Upper lobe of left lung (tissue), 6 donors: ENCODE data around the gene ATOH8. TPM values are rescaled to one million over a fixed set of nuclear protein-coding genes. Genes with fewer than 3 reads are reported as not detected.

Experiments
- ATAC-seq, 2 donors: fragments of 200-7000 bp; cut with Tn5 transposase; one replicate each; pipeline ENCODE4 v1.9.1; 2022; ENCODE audit warnings: mild to moderate bottlenecking in 2 of 2, moderate library complexity in 2 of 2; ENCODE audit not compliant: low FRiP score in 2 of 2
- DNase-seq, 2 donors: peaks; one replicate each; pipeline ENCODE4 v3.0.0-alpha.2; 2019 to 2020
- H3K27ac ChIP-seq, 4 donors: fragments of 200-600 bp; sonication (generic); one replicate each; pipeline ENCODE4 v1.5.1; 2016 to 2019
- H3K27me3 ChIP-seq, 4 donors: fragments of 200-600 bp; sonication (generic); one replicate each; pipeline ENCODE4 v1.5.1; 2017 to 2019
- H3K36me3 ChIP-seq, 4 donors: fragments of 200-600 bp; sonication (generic); one replicate each; pipeline ENCODE4 v1.5.1; 2016 to 2019
- H3K4me1 ChIP-seq, 4 donors: fragments of 200-600 bp; sonication (generic); one replicate each; pipeline ENCODE4 v1.5.1; 2018 to 2019
- H3K4me3 ChIP-seq, 4 donors: fragments of 200-600 bp; sonication (generic); one replicate each; pipeline ENCODE4 v1.5.1; 2017 to 2019; ENCODE audit warnings: mild to moderate bottlenecking in 2 of 4, moderate library complexity in 1 of 4
- H3K9me3 ChIP-seq, 4 donors: fragments of 200-600 bp; sonication (generic); one replicate each; pipeline ENCODE4 v1.5.1; 2018 to 2019
- CTCF ChIP-seq, 6 experiments: fragments of 450-650 bp in 4 of 6; fragments of 200-600 bp in 2 of 6; sonication (generic) in 2 of 6; IDR thresholded peaks; one replicate each; pipeline ENCODE4 v1.5.1; 2016 to 2019; ENCODE audit warnings: antibody characterized with exemption in 6 of 6
- EP300 ChIP-seq, 4 donors: sonication (generic); formaldehyde crosslinking; IDR thresholded peaks; one replicate each; pipeline ENCODE4 v1.5.1; 2017; ENCODE audit warnings: antibody characterized with exemption in 4 of 4, control low read depth in 2 of 4
- POLR2A ChIP-seq, 4 donors: fragments of 450-650 bp; IDR thresholded peaks; one replicate each; pipeline ENCODE4 v1.5.1; 2016 to 2017; ENCODE audit warnings: antibody characterized with exemption in 4 of 4, mild to moderate bottlenecking in 2 of 4
- POLR2AphosphoS5 ChIP-seq, 2 donors: sonication (generic); formaldehyde crosslinking; IDR thresholded peaks; one replicate each; pipeline ENCODE4 v1.5.1; 2017; ENCODE audit warnings: antibody characterized with exemption in 2 of 2
- WGBS, 2 donors: methylation state at CpG; one replicate each; pipeline ENCODE4 v1.1.5; 2017 to 2018; 5-methylcytosine and 5-hydroxymethylcytosine counted together
- total RNA-seq, 6 donors: library from RNA; depleted of rRNA in 4 of 6; stranded (reverse); fragments of >200 nt in 4 of 6; gene quantifications; one replicate each; pipeline versions ENCODE4 v1.1.0 to v1.2.1, GENCODE V29; 2016 to 2021
- donor health status: DM: no; HTN: no; CAD: no; lungs with moderate emphysema.
- donor health status: DM: no; HTN: yes; CAD: no; lungs with severe emphysema.

ATOH8 gene
- total RNA-seq, 6 donors from 2014 or later = 60.2 to 121 (median 85.1) TPM

DNA sequence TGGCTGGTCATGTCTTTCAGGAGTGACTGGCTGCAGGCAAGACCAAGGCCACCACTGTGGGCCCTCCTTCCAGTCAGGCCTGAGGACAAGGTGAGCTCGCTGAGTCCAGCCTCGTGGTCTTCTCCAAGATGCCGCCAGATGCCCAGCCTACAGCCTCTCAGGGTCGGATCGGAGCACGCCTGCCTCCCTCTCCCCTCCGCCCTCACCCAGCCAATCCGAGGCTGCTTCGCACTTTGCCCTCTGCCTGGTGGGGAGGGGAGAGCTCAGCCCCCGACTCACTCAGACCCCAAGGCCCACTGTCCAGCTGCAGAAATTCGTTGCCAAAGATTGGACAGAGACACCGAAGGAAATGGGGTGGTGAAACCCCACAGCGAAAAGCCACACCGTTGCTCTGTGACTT is 33.1 kb downstream of the ATOH8 start:
- ATAC-seq (no peak), DNase-seq (no peak)
- H3K36me3 ChIP-seq = peaks cover 6 to 90% (median 36%) of the 10 kb centered on the region in 4 donors
- peak overlapping the region in 2 of 4 donors; percentile 24 to 51 for H3K27ac ChIP-seq
- H3K4me3 ChIP-seq = no peak overlapping the region
- 89 to 95% methylated on average over 9 to 14 of the region's 14 CpGs for WGBS, 2 donors
- no peak for TF ChIP-seq EP300 (IDR thresholded peaks at IDR 0.05)
- TF ChIP-seq CTCF (IDR thresholded peaks at IDR 0.05) = no peak
- no peak for TF ChIP-seq POLR2A (IDR thresholded peaks at IDR 0.05)
- no peak for TF ChIP-seq POLR2AphosphoS5 (IDR thresholded peaks at IDR 0.05)
- no peaks in the 10 kb centered on the region for H3K27me3 ChIP-seq
- peaks cover 16 to 44% (median 31%) of the 10 kb centered on the region in 4 donors for H3K4me1 ChIP-seq
- H3K9me3 ChIP-seq = no peaks in the 10 kb centered on the region

- Histone ChIP-seq H3K4me1 (peaks cover 16 to 45% (median 34%) of the 10 kb centered on the region in 4 donors), H3K27ac (peak overlapping the region in 3 of 4 donors; percentile 24 to 48 (median 44)), H3K36me3 (peaks cover 6 to 90% (median 36%) of the 10 kb centered on the region in 4 donors), H3K9me3 (no peaks in the 10 kb centered on the region), H3K27me3 (no peaks in the 10 kb centered on the region), H3K4me3 (no peak overlapping the region)
- DNase-seq (no peak), ATAC-seq (no peak)
- TF ChIP-seq CTCF (IDR thresholded peaks at IDR 0.05) (no peak), EP300 (IDR thresholded peaks at IDR 0.05) (no peak), POLR2A (IDR thresholded peaks at IDR 0.05) (no peak), POLR2AphosphoS5 (IDR thresholded peaks at IDR 0.05) (no peak)
- WGBS, 2 donors = 86 to 100% methylated on average over 4 to 8 of the region's 8 CpGs
Measured at GRCh38 chr2:85787282-85787980, 33.6 kb downstream of the ATOH8 start.

DNA sequence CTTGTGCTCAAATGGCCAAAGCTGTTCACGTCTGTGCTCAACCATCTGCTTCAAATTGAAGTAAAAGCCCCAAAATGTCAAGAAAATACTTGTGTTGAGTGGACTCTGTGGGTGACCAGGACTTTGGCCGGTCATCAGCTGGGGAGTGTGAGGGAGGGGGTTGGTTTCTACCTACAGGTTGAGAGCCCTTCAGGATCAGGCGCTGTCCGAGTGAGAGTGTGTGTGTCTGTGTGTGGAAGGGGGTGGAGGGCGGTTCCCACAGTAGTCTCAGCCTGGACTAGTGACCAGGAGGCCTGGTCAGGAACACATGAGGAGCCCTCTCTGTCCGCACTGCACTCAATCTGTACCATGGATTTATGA is 34.2 kb downstream of the ATOH8 start:
- Histone ChIP-seq H3K4me3 (no peak overlapping the region), H3K27me3 (no peaks in the 10 kb centered on the region), H3K9me3 (no peaks in the 10 kb centered on the region), H3K4me1 (peaks cover 18 to 48% (median 38%) of the 10 kb centered on the region in 4 donors), H3K27ac (peak overlapping the region in 3 of 4 donors; percentile 11 to 44 (median 24)), H3K36me3 (peaks cover 6 to 85% (median 32%) of the 10 kb centered on the region in 4 donors)
- no peak for ATAC-seq
- no peak for TF ChIP-seq POLR2A (IDR thresholded peaks at IDR 0.05)
- no peak for TF ChIP-seq POLR2AphosphoS5 (IDR thresholded peaks at IDR 0.05)
- TF ChIP-seq EP300 (IDR thresholded peaks at IDR 0.05) = no peak
- no peak for TF ChIP-seq CTCF (IDR thresholded peaks at IDR 0.05)
- no peak for DNase-seq
- WGBS, 2 donors = 80 to 82% methylated on average over 6 of the region's 6 CpGs

- Histone ChIP-seq H3K36me3 (peaks cover 6 to 78% (median 29%) of the 10 kb centered on the region in 4 donors), H3K27ac (peak overlapping the region in 1 of 4 donors; percentile 11), H3K27me3 (no peaks in the 10 kb centered on the region), H3K4me1 (peaks cover 20 to 54% (median 44%) of the 10 kb centered on the region in 4 donors), H3K4me3 (no peak overlapping the region), H3K9me3 (no peaks in the 10 kb centered on the region)
- WGBS, 2 donors = 88 to 92% methylated on average over 3 of the region's 3 CpGs
- DNase-seq (no peak), ATAC-seq (no peak)
- TF ChIP-seq POLR2A (IDR thresholded peaks at IDR 0.05) = no peak
- TF ChIP-seq POLR2AphosphoS5 (IDR thresholded peaks at IDR 0.05) = no peak
Measured at GRCh38 chr2:85788603-85789002, 34.8 kb downstream of the ATOH8 start.

DNA sequence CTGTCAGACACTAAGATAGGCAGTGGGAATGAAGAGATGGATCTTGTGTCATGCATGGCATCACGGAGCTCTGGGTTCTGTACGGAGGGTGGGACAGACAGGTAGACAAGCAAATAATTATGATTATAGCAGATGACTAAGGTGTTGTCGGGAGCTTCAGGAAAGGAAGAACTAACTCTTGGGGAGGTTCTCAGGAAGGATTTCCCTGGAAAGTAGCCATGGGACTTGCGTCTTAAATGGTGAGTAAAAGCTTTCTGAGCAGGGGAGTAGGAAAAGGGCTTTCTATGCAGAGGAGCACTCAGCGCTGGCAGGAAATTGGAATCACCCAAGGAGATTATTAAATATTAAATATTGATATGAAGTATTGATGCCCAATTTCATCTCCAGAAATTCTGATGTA is 35.5 kb downstream of the ATOH8 start:
- Histone ChIP-seq H3K27me3 (no peaks in the 10 kb centered on the region), H3K27ac (no peak overlapping the region), H3K4me3 (no peak overlapping the region), H3K9me3 (no peaks in the 10 kb centered on the region), H3K4me1 (peaks cover 20 to 55% (median 50%) of the 10 kb centered on the region in 4 donors), H3K36me3 (peaks cover 6 to 71% (median 26%) of the 10 kb centered on the region in 4 donors)
- TF ChIP-seq CTCF (IDR thresholded peaks at IDR 0.05) = no peak
- TF ChIP-seq POLR2AphosphoS5 (IDR thresholded peaks at IDR 0.05) = no peak
- TF ChIP-seq EP300 (IDR thresholded peaks at IDR 0.05) = no peak
- TF ChIP-seq POLR2A (IDR thresholded peaks at IDR 0.05) = no peak
- no peak for DNase-seq
- ATAC-seq = no peak
- WGBS, 2 donors = 85 to 90% methylated on average over 5 of the region's 5 CpGs
